Lung (tissue), 12 donors: Measurements from ENCODE around the gene STRIP2. TPM values are rescaled to one million over a fixed set of nuclear protein-coding genes. Genes with fewer than 3 reads are reported as not detected.

Source experiments
- ATAC-seq: fragments of 200-7000 bp; cut with Tn5 transposase; one replicate; pipeline ENCODE4 v1.9.1; 2020; ENCODE audit warnings: moderate number of reproducible peaks; ENCODE audit not compliant: insufficient read depth, low FRiP score
- DNase-seq, 3 donors: peaks; one replicate each; pipeline ENCODE4 v3.0.0-alpha.2; 2013 to 2017
- H3K27ac ChIP-seq, 2 donors: one replicate each; pipeline ENCODE4 v1.5.1; 2013; ENCODE audit warnings: mild to moderate bottlenecking in 2 of 2, moderate library complexity in 2 of 2, control low read depth in 1 of 2, inconsistent platforms in 1 of 2, low read depth in 1 of 2, low read length in 1 of 2
- H3K27me3 ChIP-seq, 3 donors: one replicate each; pipeline ENCODE4 v1.5.1; 2013; ENCODE audit warnings: low read length in 2 of 3; ENCODE audit not compliant: control insufficient read depth in 3 of 3, insufficient read depth in 3 of 3
- H3K36me3 ChIP-seq, 4 donors: one replicate each; pipeline ENCODE4 v1.5.1; 2013; ENCODE audit warnings: low read length in 4 of 4, mild to moderate bottlenecking in 1 of 4, moderate library complexity in 1 of 4; ENCODE audit not compliant: control insufficient read depth in 4 of 4, insufficient read depth in 4 of 4
- H3K4me1 ChIP-seq, 5 donors: one replicate each; pipeline ENCODE4 v1.5.1; 2013; ENCODE audit warnings: low read length in 5 of 5, mild to moderate bottlenecking in 2 of 5, moderate library complexity in 1 of 5; ENCODE audit not compliant: control insufficient read depth in 5 of 5, insufficient read depth in 5 of 5
- H3K4me3 ChIP-seq: one replicate; pipeline ENCODE4 v1.5.1; 2013; ENCODE audit warnings: mild to moderate bottlenecking, control low read depth, moderate library complexity
- H3K9ac ChIP-seq, 2 donors: one replicate each; pipeline ENCODE4 v1.5.1; 2013; ENCODE audit warnings: low read length in 2 of 2, control low read depth in 1 of 2; ENCODE audit not compliant: insufficient read depth in 1 of 2
- H3K9me3 ChIP-seq, 4 donors: one replicate each; pipeline ENCODE4 v1.5.1; 2013; ENCODE audit warnings: low read length in 3 of 4, mild to moderate bottlenecking in 1 of 4, moderate library complexity in 1 of 4; ENCODE audit not compliant: control insufficient read depth in 4 of 4, insufficient read depth in 3 of 4
- WGBS, 2 donors: extraction: QIAGEN DNeasy Blood & Tissue Kit; methylation state at CpG; one replicate each; pipeline ENCODE4 v1.1.7; 2013; 5-methylcytosine and 5-hydroxymethylcytosine counted together
- polyA plus RNA-seq, 2 donors: library from polyadenylated mRNA; stranded (reverse); fragments of 200-250 nt; gene quantifications; one replicate each; pipeline ENCODE4 v1.2.1, GENCODE V29; 2013
- total RNA-seq, 2 donors: library from RNA; depleted of rRNA in 1 of 2; stranded (reverse); fragments of >200 nt in 1 of 2; gene quantifications; one replicate each; pipeline ENCODE4 v1.2.1, GENCODE V29; 2014 to 2021
- TF ChIP-seq, protein P1 (sequence below): IDR thresholded peaks from 2 replicates; pipeline ENCODE4 v1.5.1; 2012; ENCODE audit warnings: mild to moderate bottlenecking; ENCODE audit errors: control extremely low read depth, extremely low read depth
- donor health status: control.
- donor health status: control.
- donor health status: Bipolar disorder and iron deficiency.
- donor health status: healthy.
- donor health status: DM: yes; HTN: yes; CAD: no.

Gene STRIP2
- total and polyA plus RNA-seq, 4 donors, result 1.1 to 2.1 (median 1.7) TPM

DNA sequence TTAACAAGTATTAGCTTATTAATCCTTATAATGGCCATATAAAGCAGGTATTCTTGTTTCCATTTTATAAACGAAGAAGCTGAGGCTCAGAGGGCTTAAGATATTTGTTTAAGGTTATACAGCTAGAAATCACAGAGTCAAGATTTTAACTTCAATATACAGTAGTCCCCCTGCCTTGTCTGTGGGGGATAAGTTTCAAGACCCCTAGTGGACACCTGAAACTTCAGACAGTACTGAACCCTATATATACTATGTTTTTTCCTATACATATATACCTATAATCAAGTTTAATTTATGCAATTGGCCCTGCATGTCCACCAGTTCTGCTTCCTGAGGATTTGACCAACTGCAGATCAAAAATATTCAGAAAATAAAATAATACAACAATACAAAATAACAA lies 44.4 kb upstream of the STRIP2 start:
- Histone ChIP-seq H3K4me1 (no peaks in the 10 kb centered on the region), H3K36me3 (peaks cover 0 to 3% (median 1%) of the 10 kb centered on the region in 4 donors), H3K27ac (no peak overlapping the region), H3K9ac (no peak overlapping the region), H3K4me3 (no peak overlapping the region), H3K9me3 (no peaks in the 10 kb centered on the region), H3K27me3 (no peaks in the 10 kb centered on the region)
- TF ChIP-seq, protein P1, sequence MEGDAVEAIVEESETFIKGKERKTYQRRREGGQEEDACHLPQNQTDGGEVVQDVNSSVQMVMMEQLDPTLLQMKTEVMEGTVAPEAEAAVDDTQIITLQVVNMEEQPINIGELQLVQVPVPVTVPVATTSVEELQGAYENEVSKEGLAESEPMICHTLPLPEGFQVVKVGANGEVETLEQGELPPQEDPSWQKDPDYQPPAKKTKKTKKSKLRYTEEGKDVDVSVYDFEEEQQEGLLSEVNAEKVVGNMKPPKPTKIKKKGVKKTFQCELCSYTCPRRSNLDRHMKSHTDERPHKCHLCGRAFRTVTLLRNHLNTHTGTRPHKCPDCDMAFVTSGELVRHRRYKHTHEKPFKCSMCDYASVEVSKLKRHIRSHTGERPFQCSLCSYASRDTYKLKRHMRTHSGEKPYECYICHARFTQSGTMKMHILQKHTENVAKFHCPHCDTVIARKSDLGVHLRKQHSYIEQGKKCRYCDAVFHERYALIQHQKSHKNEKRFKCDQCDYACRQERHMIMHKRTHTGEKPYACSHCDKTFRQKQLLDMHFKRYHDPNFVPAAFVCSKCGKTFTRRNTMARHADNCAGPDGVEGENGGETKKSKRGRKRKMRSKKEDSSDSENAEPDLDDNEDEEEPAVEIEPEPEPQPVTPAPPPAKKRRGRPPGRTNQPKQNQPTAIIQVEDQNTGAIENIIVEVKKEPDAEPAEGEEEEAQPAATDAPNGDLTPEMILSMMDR, result no peak
- no peak for DNase-seq
- ATAC-seq, result no peak
- WGBS, 2 donors, result 54 to 69% methylated on average over 1 of the region's 1 CpG

DNA sequence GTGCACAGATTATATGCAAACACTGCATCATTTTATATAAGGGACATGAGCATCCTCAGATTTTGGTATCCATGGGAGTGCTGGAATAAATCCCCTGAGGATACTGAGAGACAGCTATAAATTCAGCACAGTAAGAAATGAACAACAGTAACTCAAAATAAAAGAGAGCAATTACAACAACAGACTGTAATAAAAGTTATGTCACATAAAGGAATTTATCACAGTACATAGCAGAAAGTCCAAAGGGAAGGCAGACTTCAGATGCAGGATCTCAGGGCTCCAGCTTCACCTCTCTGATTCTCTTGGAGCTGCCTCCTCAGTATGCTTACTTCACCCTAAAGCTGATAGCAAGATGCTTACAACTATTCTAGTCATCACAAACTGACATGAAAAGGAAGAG lies 43.9 kb upstream of the STRIP2 start:
- TF ChIP-seq, protein P1, result no peak
- Histone ChIP-seq H3K27ac (no peak overlapping the region), H3K4me1 (no peaks in the 10 kb centered on the region), H3K27me3 (no peaks in the 10 kb centered on the region), H3K9ac (no peak overlapping the region), H3K9me3 (no peaks in the 10 kb centered on the region), H3K4me3 (no peak overlapping the region), H3K36me3 (peaks cover 0 to 5% (median 2%) of the 10 kb centered on the region in 4 donors)
- ATAC-seq (no peak), DNase-seq (no peak)

DNA sequence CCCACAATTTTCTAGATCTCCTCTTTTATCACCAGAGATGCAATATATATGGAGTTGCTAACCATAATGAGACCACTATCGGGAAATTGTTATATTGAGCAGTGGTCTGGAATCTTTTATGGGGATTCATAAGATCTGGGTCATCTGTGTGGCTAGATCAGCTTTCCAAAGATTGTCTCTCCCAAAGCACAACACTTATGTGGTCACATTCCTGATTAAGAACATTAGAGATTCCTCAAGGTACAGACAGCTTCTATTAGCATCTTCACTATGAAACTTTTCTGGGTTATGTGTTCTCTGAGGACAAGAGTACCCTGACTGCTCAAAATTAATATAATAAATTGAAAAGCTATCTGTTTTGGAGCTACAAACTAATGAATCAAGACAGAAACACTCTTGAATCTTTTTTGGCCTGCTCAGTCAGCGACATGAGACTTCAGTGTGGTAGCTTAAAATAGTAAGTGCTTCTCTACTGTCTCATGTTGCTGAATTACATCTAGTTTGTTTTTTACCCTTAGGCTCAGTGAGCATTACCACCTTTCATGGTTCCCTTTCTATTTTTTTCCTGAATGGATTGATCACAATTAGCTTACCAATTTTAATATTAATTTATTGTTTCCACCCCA lies 42.6 kb upstream of the STRIP2 start:
- ATAC-seq (no peak), DNase-seq (no peak)
- Histone ChIP-seq H3K27ac (peak overlapping the region in 1 of 2 donors; percentile 74), H3K4me1 (no peaks in the 10 kb centered on the region), H3K9me3 (peaks cover 0 to 2% (median 0%) of the 10 kb centered on the region in 4 donors), H3K9ac (no peak overlapping the region), H3K27me3 (no peaks in the 10 kb centered on the region), H3K36me3 (peaks cover 0 to 8% (median 2%) of the 10 kb centered on the region in 4 donors), H3K4me3 (no peak overlapping the region)
- TF ChIP-seq, protein P1, result no peak
- 96 to 98% methylated on average over 2 of the region's 2 CpGs for WGBS, 2 donors

DNA sequence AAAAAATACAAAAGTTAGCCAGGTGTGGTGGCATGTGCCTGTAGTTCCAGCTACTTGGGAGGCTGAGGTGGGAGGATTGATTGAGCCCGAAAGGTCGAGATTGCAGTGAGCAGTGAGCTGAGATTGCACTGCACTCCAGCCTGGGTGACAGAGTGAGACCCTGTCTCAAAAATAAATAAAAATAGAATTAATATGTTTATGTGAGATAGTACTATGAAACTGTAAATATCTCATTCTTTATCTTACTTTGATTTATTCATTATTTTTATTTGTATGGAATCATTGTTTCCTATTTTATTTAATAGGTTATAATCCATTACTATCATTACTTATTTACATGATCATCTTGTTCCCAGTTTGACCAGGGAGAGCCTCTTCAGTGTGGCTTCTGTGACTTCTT lies 41.0 kb upstream of the STRIP2 start:
- Histone ChIP-seq H3K9me3 (peaks cover 0 to 2% (median 0%) of the 10 kb centered on the region in 4 donors), H3K27ac (no peak overlapping the region), H3K4me1 (no peaks in the 10 kb centered on the region), H3K9ac (no peak overlapping the region), H3K36me3 (peaks cover 0 to 10% (median 2%) of the 10 kb centered on the region in 4 donors), H3K4me3 (no peak overlapping the region), H3K27me3 (no peaks in the 10 kb centered on the region)
- TF ChIP-seq, protein P1, result no peak
- ATAC-seq, result no peak
- DNase-seq, result no peak
- WGBS, 2 donors, result 96 to 98% methylated on average over 2 of the region's 2 CpGs
